Stimulated activated CD8-positive, alpha-beta memory T cell treated with anti-CD3 and anti-CD28 coated beads, Interleukin-12 subunit alpha, Interleukin-12 subunit beta, amount 100 ng/mL, for 24 hours (primary cell): Measurements from ENCODE around the gene LKAAEAR1.

Experiments used
- DNase-seq: peaks from one replicate; pipeline ENCODE4 v3.0.0-alpha.2; 2020; ENCODE audit errors: extremely low read depth

The LKAAEAR1 gene

DNA sequence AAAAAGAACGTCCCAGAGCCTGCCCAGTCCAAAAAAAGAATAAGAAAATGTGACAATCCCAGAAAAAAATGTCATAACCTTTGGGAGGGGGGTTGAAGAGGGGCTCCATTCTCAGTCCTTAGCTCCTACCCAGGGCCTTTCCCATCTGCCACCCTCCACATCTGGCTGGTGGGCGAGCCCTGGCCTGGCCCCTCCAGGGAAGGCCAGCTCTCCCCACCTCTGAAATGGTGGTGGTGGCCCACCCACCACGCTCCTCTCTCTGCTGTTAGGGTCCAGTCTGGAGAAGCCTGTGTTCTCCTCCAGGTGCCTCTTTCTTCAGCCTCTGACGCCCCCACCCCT is 5.3 kb downstream of the LKAAEAR1 start:
- DNase-seq, result no peak

DNA sequence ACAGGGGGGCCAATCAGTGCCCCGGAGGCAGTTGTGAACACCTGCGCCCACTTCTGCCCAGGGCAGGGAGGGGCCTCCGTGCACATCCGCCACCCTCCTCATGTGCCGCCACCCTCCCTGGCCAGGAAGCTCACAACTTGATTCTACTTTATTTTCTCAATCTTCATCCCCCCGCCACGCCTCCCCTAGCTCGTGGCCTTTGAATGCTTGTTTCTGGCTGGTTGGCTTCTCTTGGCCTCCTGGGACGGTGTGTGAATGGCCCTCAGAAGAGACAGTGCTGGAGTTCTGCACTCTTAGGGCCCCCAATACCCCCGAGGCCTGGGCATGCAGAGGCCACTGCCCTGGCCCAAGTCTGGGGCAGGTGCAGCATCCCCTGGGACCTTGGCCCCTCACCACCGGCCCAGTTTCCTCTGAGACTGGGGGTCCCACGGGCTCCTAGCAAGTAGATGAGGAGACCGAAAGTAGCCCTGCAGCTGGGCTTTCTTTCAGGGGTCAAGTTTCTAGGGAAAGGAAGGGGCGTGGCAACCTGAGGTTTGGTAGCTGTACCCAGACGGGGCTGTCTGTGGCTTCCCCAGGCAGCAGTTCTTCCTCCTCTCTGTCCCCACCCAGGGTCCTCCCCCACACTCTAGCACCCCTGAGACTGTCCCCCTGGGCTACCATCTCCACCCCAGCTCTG is 6.2 kb downstream of the LKAAEAR1 start:
- DNase-seq, result no peak

- DNase-seq, result no peak
These were observed 6.7 kb downstream of the LKAAEAR1 start for GRCh38 chr20:64077541-64077875.

DNA sequence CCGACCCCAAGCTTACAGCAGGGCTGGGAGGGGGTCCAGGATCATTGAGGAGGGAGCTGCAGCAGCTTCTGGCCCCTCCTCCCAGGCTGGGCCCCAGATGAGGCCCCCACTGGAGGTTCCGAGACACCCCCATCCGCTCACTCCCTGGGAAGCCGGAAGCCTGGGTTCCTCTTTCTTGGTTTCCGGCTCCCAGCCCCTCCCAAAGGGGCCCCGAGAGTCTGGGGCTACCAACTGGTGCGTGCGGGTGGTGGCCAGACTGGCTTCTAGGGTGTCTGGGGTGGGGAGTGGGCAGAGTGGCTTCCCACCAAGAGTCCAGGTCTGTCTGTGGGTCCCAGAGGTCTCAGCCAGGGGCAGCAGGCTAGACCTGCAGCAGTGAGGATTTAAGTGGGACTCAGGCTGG is 7.1 kb downstream of the LKAAEAR1 start:
- no peak for DNase-seq

- no peak for DNase-seq
These were observed 7.9 kb downstream of the LKAAEAR1 start for GRCh38 chr20:64076061-64076997.

DNA sequence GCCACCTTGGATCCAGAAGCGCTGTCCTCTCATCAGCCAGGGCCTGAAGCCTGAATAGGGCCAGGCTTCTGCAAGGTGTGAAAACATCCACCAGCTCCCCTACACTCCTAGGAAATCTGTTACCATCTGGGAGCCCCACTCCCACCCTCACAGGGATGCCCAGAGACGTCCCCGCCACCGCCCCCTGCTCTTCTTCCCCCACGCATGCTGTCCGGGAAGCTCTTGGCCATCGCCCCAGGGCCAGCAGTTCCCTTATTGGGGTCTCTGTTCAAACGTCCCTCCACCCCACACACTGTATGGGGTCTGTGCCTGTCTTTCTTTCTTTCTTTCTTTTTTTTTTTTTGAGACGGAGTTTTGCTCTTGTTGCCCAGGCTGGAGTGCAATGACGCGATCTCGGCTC is 8.6 kb downstream of the LKAAEAR1 start:
- no peak for DNase-seq

- no peak for DNase-seq
These were observed 9.2 kb downstream of the LKAAEAR1 start for GRCh38 chr20:64074963-64075362.

DNA sequence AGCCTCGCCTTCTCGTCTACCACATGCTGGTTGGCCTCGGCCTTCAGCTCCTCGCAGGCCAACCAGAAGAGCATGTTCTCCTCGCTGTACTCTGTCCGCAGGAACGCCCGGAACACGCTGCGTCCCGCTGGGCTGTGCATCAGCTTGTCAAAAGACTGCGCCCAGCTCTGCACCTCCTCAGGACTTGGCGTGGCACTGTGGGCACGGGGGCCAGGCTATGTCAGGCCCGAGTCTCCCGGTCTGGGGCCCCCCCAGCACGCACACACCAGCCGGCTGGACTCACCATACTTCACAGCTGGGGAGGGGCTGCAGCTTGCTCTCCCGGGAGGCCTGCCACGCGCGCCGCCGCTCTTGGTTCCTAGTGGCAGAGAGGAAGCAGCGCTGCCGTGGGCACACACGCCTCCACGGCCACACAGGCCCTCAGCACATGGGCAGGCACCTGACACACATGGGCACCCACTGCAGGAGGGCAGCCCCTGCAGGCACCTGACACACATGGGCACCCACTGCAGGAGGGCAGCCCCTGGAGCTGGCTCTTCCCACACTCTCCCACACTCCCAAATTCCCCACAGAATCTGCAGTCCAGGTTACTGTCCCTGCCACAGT is 9.9 kb downstream of the LKAAEAR1 start:
- no peak for DNase-seq

GRCh38 chr20:64073476-64074183 is 10.6 kb downstream of the LKAAEAR1 start:
- no peak for DNase-seq

- no peak for DNase-seq
These were observed 11.6 kb downstream of the LKAAEAR1 start for GRCh38 chr20:64072498-64073063.

GRCh38 chr20:64071341-64072332 is 12.6 kb downstream of the LKAAEAR1 start:
- no peak for DNase-seq

GRCh38 chr20:64070244-64070993 is 13.8 kb downstream of the LKAAEAR1 start:
- no peak for DNase-seq

DNA sequence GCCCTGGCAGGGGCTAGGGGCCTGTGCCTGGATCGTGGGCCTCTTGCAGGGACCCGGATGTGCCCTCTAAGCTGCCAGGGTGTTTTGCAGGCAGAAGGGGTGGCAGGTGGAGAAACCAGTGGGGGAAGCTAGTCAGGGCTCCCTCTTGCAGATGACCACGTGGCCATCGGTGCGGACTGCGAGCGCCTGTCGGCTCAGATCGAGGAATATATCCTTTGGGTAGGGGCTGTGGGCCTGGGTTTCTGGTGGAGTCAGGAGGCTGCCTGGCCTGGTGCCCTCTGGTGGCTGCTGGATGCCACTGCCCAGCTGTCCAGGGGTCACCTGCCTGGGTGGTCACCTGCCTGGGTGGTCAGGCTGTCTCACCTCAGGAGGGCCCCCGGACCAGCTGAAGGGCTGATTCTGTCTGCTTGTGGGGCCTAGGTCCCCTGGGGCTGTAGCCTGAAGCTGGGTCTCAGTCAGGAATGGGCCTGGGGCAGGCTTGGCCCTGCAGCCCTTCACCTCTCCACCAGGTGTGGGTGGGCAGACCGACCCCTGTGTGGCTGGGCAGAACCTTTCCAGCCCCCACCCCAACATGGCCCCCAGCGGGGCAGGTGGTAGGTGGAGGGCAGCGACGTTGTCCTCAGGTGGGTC is 14.5 kb downstream of the LKAAEAR1 start:
- no peak for DNase-seq

- no peak for DNase-seq
These were observed 15.0 kb downstream of the LKAAEAR1 start for GRCh38 chr20:64069209-64069613.

DNA sequence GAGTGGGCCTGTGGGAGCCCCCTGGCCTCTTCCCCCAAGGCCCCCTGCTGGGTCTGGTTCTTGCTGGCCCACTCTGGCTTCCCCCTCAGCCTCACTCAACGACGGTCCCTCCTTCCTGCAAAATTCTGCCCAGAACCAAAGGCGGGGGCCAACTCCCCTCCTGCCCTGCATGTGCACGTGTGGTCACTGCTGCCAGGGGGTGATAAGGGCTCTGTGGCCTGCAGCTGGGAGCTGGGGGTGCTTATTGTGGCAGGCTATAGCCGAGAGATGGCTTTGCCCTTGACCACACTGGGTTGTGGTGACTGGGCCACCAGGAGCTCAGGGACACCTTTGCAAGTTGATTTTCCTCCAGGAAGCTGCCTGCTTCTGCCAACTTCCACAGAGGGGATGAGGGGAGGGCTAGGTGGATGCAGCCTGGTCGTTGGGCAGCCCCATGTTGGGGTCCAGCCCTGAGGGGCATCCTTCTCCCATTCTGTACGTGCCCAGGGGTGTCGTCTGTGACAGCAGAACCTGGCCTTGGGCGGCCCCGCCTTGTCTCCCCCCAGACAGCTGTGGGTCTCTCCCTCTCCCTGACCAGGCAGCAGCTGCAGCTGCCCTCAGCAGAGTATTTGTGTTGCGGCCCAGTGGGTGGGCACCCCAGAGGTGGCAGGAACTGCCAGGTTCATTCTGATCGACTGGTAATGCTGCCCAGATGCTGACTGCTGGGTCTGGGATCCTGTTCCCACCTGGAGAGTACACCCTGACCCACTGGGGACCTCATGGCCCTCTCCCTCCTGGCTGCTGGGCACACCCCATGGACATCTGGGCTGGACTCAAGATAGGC is 15.6 kb downstream of the LKAAEAR1 start:
- no peak for DNase-seq

DNA sequence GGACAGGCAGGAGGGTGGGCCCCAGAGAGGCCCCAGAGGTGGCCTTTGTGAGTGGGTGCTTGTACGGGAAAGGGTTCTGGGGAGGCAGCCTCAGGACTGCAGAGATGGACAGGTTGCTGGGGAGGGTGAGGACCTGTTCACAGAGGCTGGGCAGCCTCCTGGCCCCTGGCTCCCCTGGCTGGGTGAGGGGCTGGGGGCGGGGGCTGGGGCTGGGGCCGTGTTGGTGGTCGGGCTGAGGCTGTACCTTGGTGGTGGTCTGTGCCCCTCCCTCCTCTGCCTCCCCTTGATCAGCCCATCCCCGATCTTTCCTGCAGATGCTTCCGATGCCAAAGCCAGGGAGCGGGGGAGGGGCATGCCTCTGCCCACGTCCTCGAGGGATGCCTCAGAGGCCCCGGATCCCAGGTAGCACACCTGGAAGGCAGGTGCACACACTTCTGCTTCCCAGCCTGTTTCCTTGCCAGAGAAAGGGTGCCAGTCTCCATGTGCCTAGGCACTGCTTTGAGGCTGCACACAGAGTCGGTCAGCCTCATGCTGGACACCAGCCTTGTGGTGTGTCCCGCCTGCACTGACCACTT is 16.4 kb downstream of the LKAAEAR1 start:
- no peak for DNase-seq

- no peak for DNase-seq
These were observed 17.1 kb downstream of the LKAAEAR1 start for GRCh38 chr20:64067005-64067632.

DNA sequence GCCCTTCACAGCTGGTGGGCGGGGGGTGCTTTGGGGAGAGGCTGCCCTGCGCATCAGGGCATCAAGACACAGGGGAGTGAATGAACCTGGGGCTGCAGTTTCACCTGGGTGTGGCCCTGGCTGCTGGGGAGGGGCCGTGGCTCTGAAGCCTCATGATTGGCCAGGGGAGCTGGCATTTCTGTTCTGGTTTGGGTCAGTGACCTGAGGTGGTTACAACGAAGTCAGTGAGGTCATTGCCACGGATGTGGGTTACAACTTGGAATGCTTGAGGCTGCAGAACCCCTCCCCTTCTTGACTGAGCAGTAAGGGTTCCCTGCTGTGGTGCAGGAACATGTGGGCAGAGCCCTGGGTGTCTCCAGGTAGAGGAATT is 18.2 kb downstream of the LKAAEAR1 start:
- DNase-seq, result no peak
